A673 (cell line): Measurements from ENCODE around the gene IFT25.

Source experiments
- EZH2 ChIP-seq: fragments of 200-600 bp; sonication (generic); IDR thresholded peaks from 2 replicates; pipeline ENCODE4 v1.6.1; 2017; ENCODE audit warnings: borderline replicate concordance, low read depth, mild to moderate bottlenecking, mixed read lengths, antibody characterized with exemption, low read length; ENCODE audit not compliant: poor library complexity, severe bottlenecking
- TF ChIP-seq, protein P1 (sequence below): fragments of 300-800, 200-600 bp; sonication (generic); conservative IDR thresholded peaks from 2 replicates; pipeline ENCODE4 v1.5.1; 2017; ENCODE audit warnings: low read depth, mild to moderate bottlenecking, antibody characterized with exemption, low read length, moderate library complexity, mixed read lengths

DNA sequence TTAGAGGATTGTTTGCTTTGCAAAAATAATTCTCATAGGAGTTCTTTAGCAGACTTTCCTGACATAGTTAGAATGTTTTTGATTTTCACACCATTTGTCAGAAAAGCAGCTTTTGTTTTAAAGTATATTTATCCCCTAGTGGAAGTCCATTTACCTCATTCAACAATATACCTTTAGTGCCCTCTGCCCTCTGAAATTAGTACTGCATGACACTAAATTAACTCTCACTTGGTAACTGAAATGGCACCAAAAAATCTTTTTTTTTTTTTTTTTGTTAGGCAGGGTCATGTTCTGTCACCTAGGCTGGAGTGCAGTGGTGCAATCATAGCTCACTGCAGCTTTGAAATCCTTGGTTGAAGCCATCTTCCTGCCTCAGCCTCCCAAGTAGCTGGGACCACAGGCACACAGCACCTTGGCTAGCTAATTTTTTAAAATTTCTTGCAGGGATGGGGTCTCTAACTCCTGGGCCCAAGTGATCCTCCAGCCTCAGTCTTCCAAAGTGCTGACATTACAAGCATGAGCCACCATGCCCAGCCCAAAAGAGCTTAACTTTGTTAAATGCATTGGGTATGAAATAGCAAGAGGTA is 14.3 kb upstream of the IFT25 start:
- TF ChIP-seq, protein P1, sequence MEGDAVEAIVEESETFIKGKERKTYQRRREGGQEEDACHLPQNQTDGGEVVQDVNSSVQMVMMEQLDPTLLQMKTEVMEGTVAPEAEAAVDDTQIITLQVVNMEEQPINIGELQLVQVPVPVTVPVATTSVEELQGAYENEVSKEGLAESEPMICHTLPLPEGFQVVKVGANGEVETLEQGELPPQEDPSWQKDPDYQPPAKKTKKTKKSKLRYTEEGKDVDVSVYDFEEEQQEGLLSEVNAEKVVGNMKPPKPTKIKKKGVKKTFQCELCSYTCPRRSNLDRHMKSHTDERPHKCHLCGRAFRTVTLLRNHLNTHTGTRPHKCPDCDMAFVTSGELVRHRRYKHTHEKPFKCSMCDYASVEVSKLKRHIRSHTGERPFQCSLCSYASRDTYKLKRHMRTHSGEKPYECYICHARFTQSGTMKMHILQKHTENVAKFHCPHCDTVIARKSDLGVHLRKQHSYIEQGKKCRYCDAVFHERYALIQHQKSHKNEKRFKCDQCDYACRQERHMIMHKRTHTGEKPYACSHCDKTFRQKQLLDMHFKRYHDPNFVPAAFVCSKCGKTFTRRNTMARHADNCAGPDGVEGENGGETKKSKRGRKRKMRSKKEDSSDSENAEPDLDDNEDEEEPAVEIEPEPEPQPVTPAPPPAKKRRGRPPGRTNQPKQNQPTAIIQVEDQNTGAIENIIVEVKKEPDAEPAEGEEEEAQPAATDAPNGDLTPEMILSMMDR, result peak; percentile 33
- no peak for TF ChIP-seq EZH2
